Neural progenitor cell (in vitro differentiated cells): Measurements from ENCODE around the gene CFHR1. TPM values are rescaled to one million over a fixed set of nuclear protein-coding genes. Genes with fewer than 3 reads are reported as not detected.
"Not testable (repeated sequence)": the region's sequence is repeated elsewhere in the genome, so short reads cannot be mapped to it uniquely, and the experiment has no call there.

Source experiments
- DNase-seq: peaks from one replicate; pipeline ENCODE4 v3.0.0-alpha.2; 2016; ENCODE audit warnings: low spot score
- H2AFZ ChIP-seq: fragments of 200-600 bp; sonication (generic); replicated peaks from 2 replicates; pipeline ENCODE4 v1.6.1; 2016; ENCODE audit warnings: antibody characterized with exemption
- H3F3A ChIP-seq: fragments of 200-600 bp; sonication (generic); 2 replicates; pipeline ENCODE4 v1.6.1; 2016; ENCODE audit warnings: antibody characterized with exemption, low read depth
- H3K27ac ChIP-seq: fragments of 200-600 bp; sonication (generic); 2 replicates; pipeline ENCODE4 v1.5.1; 2016; ENCODE audit warnings: mild to moderate bottlenecking
- H3K27me3 ChIP-seq: fragments of 200-600 bp; sonication (generic); 2 replicates; pipeline ENCODE4 v1.6.1; 2016; ENCODE audit warnings: mild to moderate bottlenecking, moderate library complexity
- H3K36me3 ChIP-seq: fragments of 200-600 bp; sonication (generic); 2 replicates; pipeline ENCODE4 v1.5.1; 2016
- H3K4me1 ChIP-seq: fragments of 200-600 bp; sonication (generic); 2 replicates; pipeline ENCODE4 v1.6.1; 2016; ENCODE audit warnings: mixed run types
- H3K4me2 ChIP-seq: fragments of 200-600 bp; sonication (generic); 2 replicates; pipeline ENCODE4 v1.6.1; 2016
- H3K4me3 ChIP-seq: fragments of 200-600 bp; sonication (generic); 2 replicates; pipeline ENCODE4 v1.5.1; 2016
- H3K79me2 ChIP-seq: fragments of 200-600 bp; sonication (generic); 2 replicates; pipeline ENCODE4 v1.6.1; 2016; ENCODE audit warnings: low read depth
- H3K9ac ChIP-seq: fragments of 200-600 bp; sonication (generic); 2 replicates; pipeline ENCODE4 v1.6.1; 2016
- H3K9me3 ChIP-seq: fragments of 200-600 bp; sonication (generic); 2 replicates; pipeline ENCODE4 v1.5.1; 2016; ENCODE audit warnings: low read depth
- H4K20me1 ChIP-seq: fragments of 200-600 bp; sonication (generic); 2 replicates; pipeline ENCODE4 v1.6.1; 2016; ENCODE audit warnings: low read depth
- H3K27ac Mint-ChIP-seq: 3 replicates; pipeline ENCODE4 v1.8.0; 2021; ENCODE audit warnings: mixed read lengths
- H3K27me3 Mint-ChIP-seq: 2 replicates; pipeline ENCODE4 v1.8.0; 2022; ENCODE audit warnings: low read depth, mild to moderate bottlenecking, inconsistent platforms, moderate library complexity, mixed read lengths; ENCODE audit not compliant: insufficient read depth
- H3K36me3 Mint-ChIP-seq: 3 replicates; pipeline ENCODE4 v1.8.0; 2021; ENCODE audit warnings: mixed read lengths
- H3K4me1 Mint-ChIP-seq: 3 replicates; pipeline ENCODE4 v1.8.0; 2021; ENCODE audit warnings: mixed read lengths
- H3K4me3 Mint-ChIP-seq: 3 replicates; pipeline ENCODE4 v1.8.0; 2021; ENCODE audit warnings: mild to moderate bottlenecking, moderate library complexity, mixed read lengths
- H3K9me3 Mint-ChIP-seq: 3 replicates; pipeline ENCODE4 v1.8.0; 2020; ENCODE audit warnings: mixed read lengths
- CTCF ChIP-seq: fragments of 200-600 bp; sonication (generic); IDR thresholded peaks from 2 replicates; pipeline ENCODE4 v1.5.1; 2017; ENCODE audit warnings: antibody characterized with exemption, mild to moderate bottlenecking
- EZH2 ChIP-seq: fragments of 200-600 bp; sonication (generic); IDR thresholded peaks from 2 replicates; pipeline ENCODE4 v1.6.1; 2017; ENCODE audit warnings: antibody characterized with exemption, mild to moderate bottlenecking, moderate library complexity
- EZH2phosphoT487 ChIP-seq: fragments of 200-600 bp; sonication (generic); IDR thresholded peaks from 2 replicates; pipeline ENCODE4 v1.6.1; 2017; ENCODE audit warnings: antibody characterized with exemption
- total RNA-seq: library from RNA; depleted of rRNA; stranded (reverse); fragments of >200 nt; gene quantifications from 2 replicates; pipeline ENCODE4 v1.2.3, GENCODE V29; 2015; ENCODE audit warnings: low replicate concordance

Gene CFHR1
- total RNA-seq, 1 donor from 2014 or later = not detected

DNA sequence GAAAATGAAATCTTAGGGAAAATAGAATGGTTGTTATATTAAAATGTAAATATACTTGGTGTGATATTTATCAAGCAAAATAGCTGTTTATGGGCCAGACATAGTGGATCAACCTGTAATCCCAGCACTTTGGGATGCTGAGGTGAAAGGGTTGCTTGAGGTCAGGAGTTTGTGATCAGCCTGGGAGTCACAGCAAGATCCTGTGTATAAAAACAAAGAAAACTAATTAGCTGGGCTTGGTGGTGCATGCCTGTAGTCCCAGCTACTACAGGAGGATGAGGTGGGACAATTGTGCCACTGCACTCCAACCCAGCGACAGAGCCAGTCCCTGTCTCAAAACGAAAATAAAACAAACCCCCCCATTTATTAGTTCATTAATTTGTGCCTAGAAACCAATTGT is 21.6 kb upstream of the CFHR1 start:
- H3K36me3 Mint-ChIP-seq = no peaks in the 10 kb centered on the region

GRCh38 chr1:196801920-196802319 is 17.6 kb upstream of the CFHR1 start:
- not testable (repeated sequence) for H3K4me3 Mint-ChIP-seq, H3F3A ChIP-seq, H3K4me1 Mint-ChIP-seq, H3K36me3 Mint-ChIP-seq, H3K4me1 ChIP-seq, H3K4me2 ChIP-seq, H3K27me3 Mint-ChIP-seq, H3K79me2 ChIP-seq, H3K27me3 ChIP-seq, H3K9me3 ChIP-seq, H3K27ac Mint-ChIP-seq, H3K4me3 ChIP-seq, H3K36me3 ChIP-seq, DNase-seq, H4K20me1 ChIP-seq, H3K9me3 Mint-ChIP-seq, H2AFZ ChIP-seq, H3K9ac ChIP-seq, H3K27ac ChIP-seq

More for the DNA sequence above, 21.6 kb upstream of the CFHR1 start:
- Mint-ChIP-seq H3K27me3 (no peaks in the 10 kb centered on the region), H3K27ac (no peak overlapping the region), H3K9me3 (peaks cover 6% of the 10 kb centered on the region), H3K4me1 (no peaks in the 10 kb centered on the region), H3K4me3 (no peak overlapping the region)
- Histone ChIP-seq H3K27ac (no peak overlapping the region), H2AFZ (no peak overlapping the region), H3K27me3 (no peaks in the 10 kb centered on the region), H3K4me2 (no peak overlapping the region), H3K4me3 (no peak overlapping the region), H4K20me1 (no peaks in the 10 kb centered on the region), H3K9ac (no peak overlapping the region), H3K9me3 (no peaks in the 10 kb centered on the region), H3K36me3 (no peaks in the 10 kb centered on the region), H3K4me1 (no peaks in the 10 kb centered on the region), H3F3A (no peaks in the 10 kb centered on the region), H3K79me2 (no peaks in the 10 kb centered on the region)
- DNase-seq = no peak
- TF ChIP-seq EZH2phosphoT487 (no peak), EZH2 (no peak), CTCF (no peak)

DNA sequence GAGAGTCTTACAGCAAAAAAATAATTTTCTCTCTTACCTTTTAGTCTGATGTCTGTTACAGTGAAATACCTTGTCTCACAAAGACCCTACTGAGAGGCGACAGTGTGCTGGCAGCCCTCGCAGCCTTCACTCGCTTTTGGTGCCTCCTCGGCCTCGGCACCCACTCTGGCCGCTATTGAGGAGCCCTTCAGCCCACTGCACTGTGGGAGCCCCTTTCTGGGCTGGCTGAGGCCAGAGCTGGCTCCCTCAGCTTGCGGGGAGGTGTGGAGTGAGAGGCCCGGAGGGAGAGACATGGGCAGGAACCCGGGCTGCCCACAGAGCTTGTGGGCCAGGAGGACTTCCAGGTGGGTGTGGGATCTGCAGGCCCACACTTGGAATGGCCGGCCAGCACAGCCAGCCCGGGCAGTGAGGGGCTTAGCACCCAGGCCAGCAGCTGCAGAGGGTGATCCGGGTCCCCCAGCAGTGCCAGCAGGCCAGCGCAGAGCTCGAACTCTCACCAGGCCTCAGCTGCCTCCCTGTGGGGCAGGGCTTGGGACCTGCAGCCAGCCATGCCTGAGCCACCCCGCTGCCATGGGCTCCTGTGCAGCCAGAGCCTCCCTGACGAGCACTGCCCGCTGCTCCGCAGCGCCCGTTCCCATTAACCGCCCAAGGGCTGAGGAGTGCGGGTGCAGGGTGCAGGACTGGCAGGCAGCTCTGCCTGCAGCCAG is 10.8 kb upstream of the CFHR1 start:
- Histone ChIP-seq H3K9me3 (no peaks in the 10 kb centered on the region), H3F3A (no peaks in the 10 kb centered on the region), H3K27me3 (no peaks in the 10 kb centered on the region), H3K27ac (no peak overlapping the region), H2AFZ (no peak overlapping the region), H3K9ac (no peak overlapping the region), H3K79me2 (no peaks in the 10 kb centered on the region), H3K4me1 (no peaks in the 10 kb centered on the region), H3K36me3 (no peaks in the 10 kb centered on the region), H3K4me2 (no peak overlapping the region), H4K20me1 (no peaks in the 10 kb centered on the region), H3K4me3 (no peak overlapping the region)
- no peaks in the 10 kb centered on the region for H3K4me1 Mint-ChIP-seq
- no peaks in the 10 kb centered on the region for H3K27me3 Mint-ChIP-seq
- H3K4me3 Mint-ChIP-seq = no peak overlapping the region
- no peaks in the 10 kb centered on the region for H3K9me3 Mint-ChIP-seq
- no peaks in the 10 kb centered on the region for H3K36me3 Mint-ChIP-seq
- TF ChIP-seq EZH2phosphoT487 (no peak), EZH2 (no peak), CTCF (no peak)
- H3K27ac Mint-ChIP-seq = no peak overlapping the region
- DNase-seq = no peak

GRCh38 chr1:196817442-196817841 is 2.1 kb upstream of the CFHR1 start:
- H2AFZ ChIP-seq = peak overlapping the region; percentile 17
- not testable (repeated sequence) for H3K4me3 ChIP-seq, H3K9ac ChIP-seq, H3K4me2 ChIP-seq, H3K27ac Mint-ChIP-seq, H3K27me3 Mint-ChIP-seq, H3K4me1 ChIP-seq, H4K20me1 ChIP-seq, H3K9me3 Mint-ChIP-seq, H3K79me2 ChIP-seq, H3K36me3 Mint-ChIP-seq, H3K9me3 ChIP-seq, H3K36me3 ChIP-seq, H3F3A ChIP-seq, H3K27me3 ChIP-seq, H3K4me1 Mint-ChIP-seq, H3K4me3 Mint-ChIP-seq, H3K27ac ChIP-seq
- DNase-seq = peak; percentile 9
